ENCODE results near the gene LEFTY1.

The LEFTY1 gene

GRCh38 chr1:225881081-225881958 lies 7.6 kb downstream of the LEFTY1 start:
- intact Hi-C loops (cut with DNase I; ENCODE audit: low total_unique reads): no loop called here
- peak; percentile 69 to 88 for DNase-seq
- Histone ChIP-seq H3K4me3 (peak overlapping the region; percentile 73 to 97), H3K36me3 (peaks cover 0 to 11% (median 1%) of the 10 kb centered on the region in 3 donors), H3K4me1 (peaks cover 3 to 54% (median 50%) of the 10 kb centered on the region in 4 donors), H3K27me3 (no peaks in the 10 kb centered on the region), H3K9me3 (no peaks in the 10 kb centered on the region), H3K27ac (peak overlapping the region; percentile 87 to 94)
- no peak for TF ChIP-seq CTCF (IDR thresholded peaks at IDR 0.05)

GRCh38 chr1:225880636-225881035 lies 8.3 kb downstream of the LEFTY1 start:
- no peak for DNase-seq
- Histone ChIP-seq H3K9me3 (no peaks in the 10 kb centered on the region), H3K36me3 (peaks cover 0 to 12% (median 6%) of the 10 kb centered on the region in 3 donors), H3K27me3 (no peaks in the 10 kb centered on the region), H3K4me1 (peaks cover 3 to 54% (median 50%) of the 10 kb centered on the region in 4 donors), H3K27ac (peak overlapping the region; percentile 87 to 94), H3K4me3 (peak overlapping the region; percentile 73 to 97)
- intact Hi-C loops (cut with DNase I; ENCODE audit: low total_unique reads): no loop called here
- TF ChIP-seq CTCF (IDR thresholded peaks at IDR 0.05): no peak

- TF ChIP-seq CTCF (IDR thresholded peaks at IDR 0.05): no peak
- H3K9me3 ChIP-seq: no peaks in the 10 kb centered on the region
- H3K36me3 ChIP-seq: peaks cover 0 to 16% (median 11%) of the 10 kb centered on the region in 3 donors
- peak overlapping the region in 1 of 2 donors; percentile 73 for H3K4me3 ChIP-seq
- intact Hi-C loops (cut with DNase I; ENCODE audit: low total_unique reads): no loop called here
- H3K27ac ChIP-seq: peak overlapping the region; percentile 87 to 94
- peaks cover 3 to 54% (median 50%) of the 10 kb centered on the region in 4 donors for H3K4me1 ChIP-seq
- H3K27me3 ChIP-seq: no peaks in the 10 kb centered on the region
- DNase-seq: no peak
Observed at GRCh38 chr1:225880222-225880588, 8.7 kb downstream of the LEFTY1 start.

GRCh38 chr1:225879521-225880221 lies 9.3 kb downstream of the LEFTY1 start:
- H3K4me1 ChIP-seq: peaks cover 3 to 54% (median 50%) of the 10 kb centered on the region in 4 donors
- peaks cover 0 to 21% (median 16%) of the 10 kb centered on the region in 3 donors for H3K36me3 ChIP-seq
- H3K27ac ChIP-seq: peak overlapping the region; percentile 87 to 94
- no peaks in the 10 kb centered on the region for H3K9me3 ChIP-seq
- intact Hi-C loops (cut with DNase I; ENCODE audit: low total_unique reads): loop anchor here (2.0 kb wide), 1 partner anchor 15 kb away; no protein-coding TSS in a partner anchor
- no peak for DNase-seq
- H3K27me3 ChIP-seq: no peaks in the 10 kb centered on the region
- TF ChIP-seq CTCF (IDR thresholded peaks at IDR 0.05): no peak
- H3K4me3 ChIP-seq: peak overlapping the region in 1 of 2 donors; percentile 73

GRCh38 chr1:225878282-225878681 lies 10.7 kb downstream of the LEFTY1 start:
- Histone ChIP-seq H3K4me1 (peaks cover 3 to 52% (median 48%) of the 10 kb centered on the region in 4 donors), H3K27ac (peak overlapping the region; percentile 87 to 94)

More at GRCh38 chr1:225878282-225878681, 10.7 kb downstream of the LEFTY1 start:
- intact Hi-C loops (cut with DNase I; ENCODE audit: low total_unique reads): loop anchor here (2.0 kb wide), 1 partner anchor 13 kb away; no protein-coding TSS in a partner anchor
- H3K27me3 ChIP-seq: no peaks in the 10 kb centered on the region
- no peak overlapping the region for H3K4me3 ChIP-seq
- no peak for TF ChIP-seq CTCF (IDR thresholded peaks at IDR 0.05)
- peaks cover 13 to 35% (median 28%) of the 10 kb centered on the region in 3 donors for H3K36me3 ChIP-seq
- no peaks in the 10 kb centered on the region for H3K9me3 ChIP-seq
- no peak for DNase-seq
